Forelimb muscle (tissue), 1 donor: Measurements from ENCODE around the gene KAT6B. TPM values are rescaled to one million over a fixed set of nuclear protein-coding genes. Genes with fewer than 3 reads are reported as not detected.

Source experiments
- DNase-seq: peaks from one replicate; pipeline ENCODE4 v3.0.0-alpha.2; 2013; ENCODE audit warnings: low read depth
- polyA plus RNA-seq: library from polyadenylated mRNA; unstranded; fragments of 120-200 nt; gene quantifications from one replicate; pipeline ENCODE4 v1.2.1, GENCODE V29; 2013; ENCODE audit not compliant: insufficient read length

KAT6B gene
- polyA plus RNA-seq, 1 donor = 17.2 TPM

DNA sequence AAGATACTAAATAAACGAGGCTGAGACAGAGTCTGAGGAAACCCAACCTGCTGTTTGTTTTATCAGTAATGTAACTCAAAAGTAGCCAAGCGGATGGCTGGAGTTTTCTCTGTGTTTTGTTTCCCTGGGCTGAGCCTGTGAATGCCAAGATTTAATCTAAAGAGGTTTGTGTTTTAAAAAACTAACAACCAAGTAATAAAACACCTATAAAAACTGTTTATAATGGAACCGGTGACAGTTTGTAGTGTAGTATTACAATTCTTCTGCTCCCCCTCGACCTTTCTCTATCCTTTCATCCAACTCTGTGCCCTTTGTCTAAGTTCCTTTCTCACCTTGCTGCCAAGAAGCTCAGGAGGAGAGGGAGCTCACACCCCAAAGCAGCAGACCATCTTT lies 2.6 kb upstream of the KAT6B start:
- no peak for DNase-seq

DNA sequence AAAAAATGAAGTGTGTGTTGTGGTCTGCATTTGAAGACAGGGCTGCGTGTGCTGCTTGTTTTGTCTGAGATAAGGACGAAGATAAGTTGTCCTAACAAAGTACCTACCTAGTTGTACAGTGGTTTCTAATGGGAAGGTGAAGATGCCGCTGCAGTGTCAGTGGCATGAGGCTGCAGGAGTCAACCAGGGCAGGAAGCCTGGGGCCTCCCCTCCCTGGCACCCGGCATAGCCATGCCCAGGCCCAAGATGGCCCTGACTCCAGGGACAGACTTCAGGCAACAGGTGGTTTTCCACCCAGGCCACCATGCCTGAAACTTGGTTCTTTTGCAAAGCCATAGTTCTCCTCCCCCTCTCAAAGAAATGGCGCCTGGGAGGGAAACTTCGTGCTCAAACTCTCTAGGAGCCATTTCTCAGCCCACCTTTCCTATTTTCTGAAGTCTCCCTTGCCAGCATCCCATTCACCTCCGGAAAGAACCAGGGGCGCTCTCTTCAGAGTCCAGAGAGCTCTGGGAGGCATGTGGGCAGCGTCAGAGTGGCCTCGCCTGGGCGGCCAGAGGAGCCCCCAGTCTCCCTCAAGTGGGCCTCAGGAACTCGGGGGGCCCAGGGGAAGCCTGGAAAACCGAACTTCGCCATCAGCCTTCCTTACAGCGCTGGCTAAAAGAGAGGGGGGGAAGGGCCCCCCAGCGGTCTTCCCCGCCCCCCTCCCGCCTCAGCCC lies 2.1 kb upstream of the KAT6B start:
- DNase-seq = no peak

GRCh38 chr10:74824900-74825370 lies 1.5 kb upstream of the KAT6B start:
- no peak for DNase-seq

DNA sequence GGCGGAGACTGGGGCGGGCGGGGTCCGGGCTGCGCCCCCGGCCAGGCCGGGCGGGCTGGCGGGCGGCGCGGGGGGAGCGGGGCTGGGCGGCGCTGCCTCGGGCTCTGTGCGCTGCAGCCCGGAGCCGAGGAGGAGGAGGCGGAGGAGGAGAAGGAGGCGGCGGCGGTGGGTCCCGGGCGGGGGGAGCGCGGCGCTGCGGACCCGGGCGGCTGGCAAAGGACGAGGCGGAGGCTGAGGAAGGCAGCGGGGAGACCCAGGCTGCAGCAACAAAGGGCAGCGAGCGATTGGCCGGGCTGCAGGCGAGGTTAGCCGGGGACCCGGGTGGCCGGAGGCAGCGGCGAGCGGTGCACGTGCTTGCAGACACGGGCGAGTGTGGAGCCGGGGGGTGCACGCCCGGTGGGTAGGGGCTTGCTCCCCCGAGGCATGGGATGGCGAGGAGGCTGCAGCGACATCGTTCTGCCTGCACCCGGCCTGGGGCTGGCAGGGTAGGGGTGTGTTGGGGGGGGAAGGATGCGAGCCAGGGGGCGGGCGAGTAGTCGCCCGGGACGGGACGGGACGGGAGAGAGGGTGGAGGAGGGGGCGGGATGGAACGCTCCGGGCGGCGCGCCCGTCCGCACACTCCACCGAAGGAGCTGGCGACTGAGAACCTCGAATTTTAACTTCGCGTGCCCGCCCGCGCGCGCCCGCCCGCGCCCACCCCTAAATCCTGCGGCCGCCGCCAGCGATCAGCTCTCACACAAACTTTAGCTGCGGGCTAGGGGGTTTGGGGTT lies 844 bp upstream of the KAT6B start:
- DNase-seq = no peak

GRCh38 chr10:74827045-74827441 lies 643 bp downstream of the KAT6B start:
- DNase-seq = no peak

DNA sequence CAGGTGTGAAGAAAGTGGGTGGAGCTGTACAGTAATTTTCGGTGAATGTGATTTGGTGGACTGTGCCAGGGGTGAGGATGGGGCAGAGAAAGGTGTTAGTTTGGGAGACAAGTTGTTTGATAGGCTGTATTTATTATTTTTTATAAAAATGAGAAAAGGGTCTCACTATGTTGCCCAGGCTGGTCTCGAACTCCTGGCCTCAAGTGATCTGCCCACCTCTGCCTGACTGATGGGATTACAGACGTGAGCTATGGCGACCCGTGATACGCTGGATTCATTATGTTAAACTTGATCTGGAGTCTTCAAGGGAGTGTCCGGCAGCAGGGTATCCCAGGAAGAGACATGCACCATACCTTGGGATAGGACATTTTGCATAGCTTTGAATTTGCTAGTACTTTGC lies 1.3 kb downstream of the KAT6B start:
- no peak for DNase-seq

- no peak for DNase-seq
Measured at GRCh38 chr10:74828946-74829345, 2.5 kb downstream of the KAT6B start.

GRCh38 chr10:74831518-74832120 lies 5.2 kb downstream of the KAT6B start:
- no peak for DNase-seq

- no peak for DNase-seq
Measured at GRCh38 chr10:74835963-74836362, 9.6 kb downstream of the KAT6B start.

- no peak for DNase-seq
Measured at GRCh38 chr10:74836877-74837276, 10.5 kb downstream of the KAT6B start.

- no peak for DNase-seq
Measured at GRCh38 chr10:74837743-74838142, 11.3 kb downstream of the KAT6B start.

- DNase-seq = no peak
Measured at GRCh38 chr10:74839708-74840107, 13.3 kb downstream of the KAT6B start.

DNA sequence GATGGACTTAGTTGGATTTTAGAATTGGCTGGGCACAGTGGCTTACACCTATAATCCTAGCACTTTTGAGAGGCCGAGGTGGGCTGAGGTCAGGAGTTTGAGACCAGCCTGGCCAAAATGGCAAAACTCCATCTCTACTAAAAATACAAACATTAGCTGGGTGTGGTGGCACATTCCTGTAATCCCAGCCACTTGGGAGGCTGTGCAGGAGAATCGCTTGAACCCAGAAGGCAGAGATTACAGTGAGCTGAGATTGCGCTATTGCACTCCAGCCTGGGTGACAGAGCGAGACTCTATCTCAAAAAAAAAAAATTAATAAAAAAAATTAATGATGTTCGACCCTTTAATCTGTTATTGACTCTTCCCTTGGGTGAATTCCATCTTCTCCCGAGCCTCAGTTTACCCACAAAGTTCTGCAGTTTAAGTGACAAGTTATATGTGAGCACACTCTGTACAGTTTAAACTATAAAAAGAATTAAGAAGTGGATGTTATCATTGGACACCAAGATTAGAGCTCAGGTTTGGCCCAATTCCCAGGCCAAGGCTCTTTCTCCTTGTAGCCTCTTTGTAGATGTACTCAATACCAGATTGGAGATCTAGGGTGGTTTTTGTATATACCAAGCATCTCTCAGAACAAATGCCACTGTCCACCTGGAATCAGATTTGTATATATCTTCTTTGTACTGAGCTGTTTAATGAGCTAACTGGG lies 15.0 kb downstream of the KAT6B start:
- no peak for DNase-seq

DNA sequence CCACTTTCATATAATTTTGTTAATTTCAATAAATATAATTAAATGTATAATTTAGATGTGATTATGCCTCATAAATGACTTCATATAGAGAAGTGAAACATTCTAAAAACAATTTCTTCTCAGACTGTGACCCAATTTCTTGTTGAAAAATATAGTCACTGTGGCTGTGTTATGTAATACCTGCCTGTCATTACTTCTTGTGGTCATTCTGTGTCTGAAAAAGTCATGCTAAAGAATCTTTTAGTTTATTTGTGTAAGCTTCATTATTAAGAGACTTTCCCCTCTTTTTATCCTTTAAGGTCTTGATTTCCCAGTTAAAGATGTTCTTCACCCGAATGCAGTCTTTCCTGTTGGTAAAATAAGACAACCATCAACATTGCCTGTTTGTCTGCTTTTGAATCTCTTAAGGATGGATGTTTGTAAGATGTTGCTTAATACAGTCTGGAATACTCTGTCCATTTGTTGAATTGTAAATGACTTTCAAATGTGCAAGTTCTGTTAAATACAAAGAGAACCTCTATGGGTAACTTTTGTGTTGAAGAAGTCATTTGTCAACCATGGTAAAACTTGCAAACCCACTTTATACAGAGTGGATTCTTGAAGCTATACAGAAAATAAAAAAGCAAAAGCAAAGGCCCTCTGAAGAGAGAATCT lies 16.0 kb downstream of the KAT6B start:
- DNase-seq = no peak

GRCh38 chr10:74846958-74847357 lies 20.6 kb downstream of the KAT6B start:
- no peak for DNase-seq

DNA sequence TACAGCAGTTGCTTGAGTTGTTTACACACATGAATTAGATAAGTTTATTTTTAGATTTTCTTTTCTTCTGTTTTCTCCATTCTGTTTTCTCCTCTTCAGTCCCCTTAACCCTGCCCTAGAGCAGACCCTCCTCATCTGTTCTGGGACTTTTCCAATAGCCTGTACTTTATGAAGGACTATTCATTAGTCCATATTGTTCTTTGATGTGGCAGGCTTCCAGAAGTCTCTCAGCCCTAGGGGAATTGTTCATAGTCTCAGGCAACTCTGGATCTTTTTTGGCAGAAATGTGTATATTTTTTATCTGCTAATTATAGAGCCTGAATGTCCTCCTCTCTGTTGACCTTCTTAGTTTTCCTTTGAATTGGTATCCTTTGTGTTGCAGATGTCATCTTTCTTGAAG lies 25.4 kb downstream of the KAT6B start:
- DNase-seq = no peak

DNA sequence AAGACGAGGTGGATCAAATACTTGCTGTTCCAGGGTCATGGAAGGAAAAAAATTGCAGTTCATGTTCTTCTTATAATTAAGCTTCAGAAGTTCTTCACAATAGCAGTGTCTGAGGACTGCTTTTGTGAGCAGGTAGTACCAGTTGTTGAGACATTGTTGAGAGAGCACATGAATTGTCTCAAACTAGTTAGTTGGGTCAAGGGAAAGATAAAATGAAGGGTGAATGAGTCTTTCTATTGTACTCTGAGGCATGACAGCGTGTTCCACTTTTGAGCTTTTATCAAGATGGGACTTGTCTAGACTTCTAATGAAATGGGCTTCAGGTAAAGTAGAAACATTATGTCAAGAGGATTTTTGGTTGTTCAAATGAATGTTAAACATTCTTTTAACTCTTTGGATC lies 26.0 kb downstream of the KAT6B start:
- no peak for DNase-seq

GRCh38 chr10:74854610-74855009 lies 28.2 kb downstream of the KAT6B start:
- no peak for DNase-seq

DNA sequence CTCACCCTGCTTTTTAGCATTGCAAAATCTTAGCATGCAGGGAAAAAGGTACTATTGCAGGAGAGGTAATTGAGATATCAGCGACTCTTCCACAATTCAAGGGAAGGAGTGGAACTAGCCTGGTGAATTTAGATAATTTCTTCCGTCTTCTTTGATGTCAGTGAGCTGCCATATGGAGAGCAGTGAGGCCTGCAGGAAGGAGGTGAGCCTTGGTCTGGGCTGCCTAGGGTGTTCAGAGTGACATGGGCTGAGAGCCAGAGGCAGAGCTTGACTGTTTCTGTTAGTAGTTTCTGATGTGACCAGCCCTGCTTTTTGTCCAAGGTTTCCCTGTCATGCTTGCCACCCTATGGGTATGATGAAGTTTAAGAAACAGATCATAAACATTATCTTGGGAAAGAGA lies 28.6 kb downstream of the KAT6B start:
- DNase-seq = no peak

DNA sequence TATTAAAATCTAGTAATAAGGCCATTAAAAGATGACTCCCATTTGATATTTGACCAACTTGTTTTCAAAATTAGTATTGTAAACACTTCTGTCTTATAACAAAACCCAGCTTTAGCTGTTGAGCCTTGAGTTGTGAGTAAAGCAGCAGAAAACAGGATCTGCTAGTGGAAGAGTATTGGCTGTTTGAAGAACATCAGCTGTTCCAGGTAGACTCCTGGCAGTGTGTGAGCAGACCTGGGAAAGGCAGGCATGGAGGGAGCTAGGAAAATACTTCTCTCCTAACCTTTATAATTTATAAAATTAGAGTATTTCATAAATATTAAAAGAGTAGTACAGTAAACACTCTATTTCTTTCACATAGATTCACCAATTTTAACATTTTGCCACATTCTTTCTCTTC lies 29.0 kb downstream of the KAT6B start:
- no peak for DNase-seq

DNA sequence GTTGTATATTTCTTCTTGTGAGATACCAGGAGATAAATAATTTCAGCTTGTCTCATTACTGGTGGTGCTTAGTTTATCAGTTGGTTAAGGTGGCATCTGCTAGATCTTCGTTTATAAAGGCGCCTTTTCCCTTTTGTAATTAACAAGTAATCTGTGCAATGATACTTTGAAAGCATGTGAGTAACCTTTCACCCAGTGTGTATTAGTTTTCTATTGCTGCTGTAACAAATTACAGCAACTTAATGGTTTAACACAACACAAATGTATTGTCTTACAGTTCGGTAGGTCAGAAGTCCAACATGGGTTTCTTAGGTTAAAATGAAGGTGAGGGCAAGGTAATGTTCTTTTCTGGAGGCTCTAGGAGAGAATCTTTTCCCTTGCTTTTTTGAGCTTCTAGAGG lies 30.5 kb downstream of the KAT6B start:
- no peak for DNase-seq

DNA sequence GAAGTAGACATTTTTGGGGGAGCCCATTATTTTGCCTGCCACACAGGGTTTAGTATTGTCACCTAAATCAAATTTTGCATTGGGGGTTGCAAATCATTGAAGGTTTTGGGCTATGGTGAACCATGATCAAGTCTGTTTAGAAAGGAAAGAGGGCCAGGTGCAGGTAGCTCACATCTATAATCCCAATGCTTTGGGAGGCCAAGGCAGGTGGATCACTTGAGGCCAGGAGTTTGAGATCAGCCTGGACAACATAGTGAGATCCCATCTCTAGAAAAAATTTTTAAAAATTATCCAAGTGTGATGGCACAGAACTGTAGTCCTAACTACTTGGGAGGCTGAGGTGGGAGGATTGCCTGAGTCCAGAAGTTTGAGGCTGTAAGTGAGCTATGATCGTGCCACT lies 31.2 kb downstream of the KAT6B start:
- DNase-seq = no peak
